GM12878 (cell line): Measurements from ENCODE around the gene LGALS1. TPM values are rescaled to one million over a fixed set of nuclear protein-coding genes. Genes with fewer than 3 reads are reported as not detected.

Experiments
- ATAC-seq: fragments of 200-7000 bp; cut with Tn5 transposase; 3 replicates; pipeline ENCODE4 v1.9.1; 2020; ENCODE audit warnings: mild to moderate bottlenecking, moderate library complexity
- BruUV-seq: library from RNA; stranded (reverse); fragments of 400-500 nt; replicated peaks from 2 replicates; lab custom pipeline; 2021; lab: Mats Ljungman, UMichigan
- CTCF ChIA-PET: fragments of 300-600 bp; sonication (Branson Sonifier 250); formaldehyde crosslinking; extraction: SDS; loops from one replicate; lab custom pipeline; 2021; ENCODE audit warnings: inconsistent platforms; lab: Yijun Ruan, JAX
- POLR2A ChIA-PET: fragments of 350-600 bp; formaldehyde crosslinking; extraction: SDS; loops from one replicate; lab custom pipeline; 2021; ENCODE audit warnings: inconsistent platforms; lab: Charles Lee
- RAD21 ChIA-PET: fragments of 300-600 bp; sonication (Branson Sonifier 250); formaldehyde crosslinking; loops from one replicate; lab custom pipeline; 2023; ENCODE audit warnings: antibody characterized with exemption; ENCODE audit not compliant: unreplicated experiment; lab: Charles Lee
- SMC1A ChIA-PET: fragments of 300-600 bp; sonication (Branson Sonifier 250); formaldehyde crosslinking; loops from one replicate; lab custom pipeline; 2023; ENCODE audit not compliant: unreplicated experiment, uncharacterized antibody; lab: Charles Lee
- DNase-seq: peaks from one replicate; pipeline ENCODE4 v3.0.0-alpha.2; 2011; ENCODE audit warnings: low read depth, low spot score
- FAIRE-seq: peaks from 3 replicates; lab custom pipeline; 2011; peaks lifted over from hg19 to GRCh38; lab: Jason Lieb, UNC
- H2AFZ ChIP-seq: 2 replicates; pipeline ENCODE4 v1.6.0; 2011; ENCODE audit warnings: low read depth, low read length, control low read depth; ENCODE audit not compliant: control insufficient read depth
- H3K27ac ChIP-seq: 2 replicates; pipeline ENCODE4 v1.5.1; 2011; ENCODE audit warnings: control low read depth; ENCODE audit not compliant: control insufficient read depth, insufficient read depth
- H3K27me3 ChIP-seq, 2 experiments: replicated peaks in 1 of 2; 2 replicates each; pipeline versions ENCODE4 v1.6.0 to v1.6.1; 2011; ENCODE audit warnings: low read length in 1 of 2; ENCODE audit not compliant: control insufficient read depth in 2 of 2, insufficient read depth in 2 of 2
- H3K36me3 ChIP-seq, 2 experiments: 2 replicates each; pipeline ENCODE4 v1.5.1; 2011; ENCODE audit warnings: low read length in 1 of 2; ENCODE audit not compliant: control insufficient read depth in 2 of 2, insufficient read depth in 2 of 2
- H3K4me1 ChIP-seq: 2 replicates; pipeline ENCODE4 v1.6.1; 2011; ENCODE audit warnings: mild to moderate bottlenecking, low read length, moderate library complexity, mixed read lengths; ENCODE audit not compliant: control insufficient read depth, insufficient read depth
- H3K4me2 ChIP-seq: 2 replicates; pipeline ENCODE4 v1.6.0; 2011; ENCODE audit warnings: control low read depth; ENCODE audit not compliant: control insufficient read depth, insufficient read depth
- H3K4me3 ChIP-seq: fragments of 200-600 bp; sonication (generic); 2 replicates; pipeline ENCODE4 v1.5.1; 2016
- H3K79me2 ChIP-seq: 2 replicates; pipeline ENCODE4 v1.6.0; 2011; ENCODE audit warnings: low read length; ENCODE audit not compliant: control insufficient read depth, insufficient read depth
- H3K9ac ChIP-seq: 2 replicates; pipeline ENCODE4 v1.8.0; 2011; ENCODE audit warnings: low read length, control low read depth, mixed read lengths; ENCODE audit not compliant: control insufficient read depth, insufficient read depth
- H3K9me3 ChIP-seq: replicated peaks from 3 replicates; pipeline ENCODE4 v1.5.1; 2011; ENCODE audit warnings: mild to moderate bottlenecking, low read length; ENCODE audit not compliant: control insufficient read depth, insufficient read depth
- H4K20me1 ChIP-seq: 2 replicates; pipeline ENCODE4 v1.6.0; 2011; ENCODE audit not compliant: control insufficient read depth, insufficient read depth
- BHLHE40 ChIP-seq, 2 experiments: fragments of 450-650 bp in 1 of 2; IDR thresholded peaks; 2 replicates each; pipeline ENCODE4 v1.6.1; 2011 to 2017; ENCODE audit warnings: low read depth in 2 of 2, borderline replicate concordance in 1 of 2, improper control_type of control experiment in 1 of 2, low read length in 1 of 2, mild to moderate bottlenecking in 1 of 2
- CBX5 ChIP-seq: sonication (generic); IDR thresholded peaks from 2 replicates; pipeline ENCODE4 v1.6.1; 2016; ENCODE audit warnings: low read depth, moderate library complexity, mild to moderate bottlenecking, inconsistent platforms
- CUX1 ChIP-seq: IDR thresholded peaks from 2 replicates; pipeline ENCODE4 v1.6.1; 2012; ENCODE audit warnings: improper control_type of control experiment, low read depth, low read length; ENCODE audit not compliant: insufficient replicate concordance
- FOXK2 ChIP-seq: fragments of 450-650 bp; IDR thresholded peaks from 2 replicates; pipeline ENCODE4 v1.6.1; 2017; ENCODE audit warnings: mild to moderate bottlenecking, moderate library complexity
- HCFC1 ChIP-seq: fragments of 150-350 bp; IDR thresholded peaks from 2 replicates; pipeline ENCODE4 v1.6.1; 2014; ENCODE audit warnings: low read length
- MEF2B ChIP-seq: fragments of 450-650 bp; IDR thresholded peaks from 2 replicates; pipeline ENCODE4 v1.6.1; 2018; ENCODE audit warnings: mild to moderate bottlenecking, moderate library complexity; ENCODE audit not compliant: partially characterized antibody, poor library complexity, severe bottlenecking
- POLR2AphosphoS2 ChIP-seq: IDR thresholded peaks from 2 replicates; pipeline ENCODE4 v1.6.1; 2011; ENCODE audit warnings: low read depth, mild to moderate bottlenecking, low read length, improper control_type of control experiment, moderate library complexity
- RAD21 ChIP-seq: IDR thresholded peaks from 2 replicates; pipeline ENCODE4 v1.6.1; 2011; ENCODE audit warnings: mild to moderate bottlenecking, low read depth, low read length, moderate library complexity; ENCODE audit not compliant: insufficient read depth
- RAD51 ChIP-seq: fragments of 450-650 bp; IDR thresholded peaks from 2 replicates; pipeline ENCODE4 v1.6.1; 2016; ENCODE audit warnings: moderate library complexity, mild to moderate bottlenecking, inconsistent platforms
- RELB ChIP-seq: fragments of 450-650 bp; IDR thresholded peaks from 2 replicates; pipeline ENCODE4 v1.6.1; 2017; ENCODE audit warnings: low read depth, mild to moderate bottlenecking, moderate library complexity
- RFX5 ChIP-seq: IDR thresholded peaks from 2 replicates; pipeline ENCODE4 v1.6.1; 2011; ENCODE audit warnings: low read depth, low read length, improper control_type of control experiment
- SP1 ChIP-seq: IDR thresholded peaks from one replicate; pipeline ENCODE4 v1.6.1; 2011; ENCODE audit warnings: low read depth, low read length
- YBX1 ChIP-seq: fragments of 450-650 bp; IDR thresholded peaks from 2 replicates; pipeline ENCODE4 v1.6.1; 2016; ENCODE audit warnings: antibody characterized with exemption
- ZNF622 ChIP-seq: fragments of 450-650 bp; IDR thresholded peaks from 2 replicates; pipeline ENCODE4 v1.6.1; 2017; ENCODE audit warnings: mild to moderate bottlenecking, inconsistent platforms
- WGBS: methylation state at CpG from one replicate; pipeline ENCODE4 v1.1.6; 2016; ENCODE audit warnings: low lambda C conversion rate; ENCODE audit not compliant: insufficient replicate concordance, insufficient coverage; ENCODE audit errors: missing lambda C conversion rate; 5-methylcytosine and 5-hydroxymethylcytosine counted together
- in situ Hi-C: fragments of 300-500 bp; cut with MboI; formaldehyde crosslinking; loops from 9 replicates; pipeline ENCODE4 v1.14.3; 2018; ENCODE audit warnings: mixed read lengths
- intact Hi-C: fragments of 100-400 bp; cut with micrococcal nuclease; formaldehyde crosslinking; loops from one replicate; pipeline ENCODE4 v1.14.2; 2022; ENCODE audit not compliant: unreplicated experiment
- polyA plus RNA-seq, 11 experiments: library from polyadenylated mRNA; depleted of rRNA in 4 of 11; unstranded in 6 of 11; stranded (reverse) in 5 of 11; fragments of >200 nt; fragmentation: Nextera tagmentation in 4 of 11; fragmentation: Illumina TruSeq in 1 of 11; extraction: Ambion mirVana in 4 of 11; extraction: Trizol in 1 of 11; gene quantifications; 1 replicate in 1 of 11; 2 replicates in 10 of 11; pipeline versions ENCODE4 v1.2.1 to v1.2.3, GENCODE V29; 2011 to 2016; ENCODE audit warnings: inconsistent platforms in 2 of 11, missing spikeins in 2 of 11, low read depth in 1 of 11
- total RNA-seq, 4 experiments: library from RNA; depleted of rRNA in 3 of 4; stranded (reverse); fragments of >200 nt in 3 of 4; fragmentation: Illumina TruSeq in 1 of 4; extraction: Trizol in 1 of 4; gene quantifications; 2 replicates each; pipeline versions ENCODE4 v1.2.1 to v1.2.3, GENCODE V29; 2013 to 2021
- TF ChIP-seq, protein P1 (sequence below): fragments of 450-650 bp; IDR thresholded peaks from 2 replicates; pipeline ENCODE4 v1.6.1; 2017; ENCODE audit warnings: borderline replicate concordance

Gene LGALS1
- total and polyA plus RNA-seq, 10 of the 15 experiments (the other 5 are each of a cell fraction or from before 2014, with no cell fraction given), result 312 to 1,889 (median 706) TPM

- BruUV-seq, result no TSS peak
- intact Hi-C loops (no loop called here), in situ Hi-C loops (no loop called here)
- POLR2A ChIA-PET, result interaction anchor here (0.6 kb wide), 1 partner anchor 59 kb away, joined by 7 read pairs; no protein-coding TSS in a partner anchor
- Histone ChIP-seq H3K27ac (no peak overlapping the region), H3K4me3 (no peak overlapping the region), H3K27me3 (no peaks in the 10 kb centered on the region), H3K79me2 (no peaks in the 10 kb centered on the region), H3K4me1 (no peaks in the 10 kb centered on the region), H3K4me2 (no peak overlapping the region), H2AFZ (no peak overlapping the region), H3K36me3 (no peaks in the 10 kb centered on the region), H3K9ac (no peak overlapping the region), H3K9me3 (no peaks in the 10 kb centered on the region), H4K20me1 (no peaks in the 10 kb centered on the region)
- DNase-seq (no peak), ATAC-seq (no peak), FAIRE-seq (no peak)
- RAD21 ChIA-PET, result no interaction called here
- whole genome bisulfite sequencing, result 56% methylated on average over 3 of the region's 3 CpGs
- SMC1A ChIA-PET, result no interaction called here
- no peak for TF ChIP-seq RAD21
- TF ChIP-seq HCFC1, result no peak
- TF ChIP-seq, protein P1, sequence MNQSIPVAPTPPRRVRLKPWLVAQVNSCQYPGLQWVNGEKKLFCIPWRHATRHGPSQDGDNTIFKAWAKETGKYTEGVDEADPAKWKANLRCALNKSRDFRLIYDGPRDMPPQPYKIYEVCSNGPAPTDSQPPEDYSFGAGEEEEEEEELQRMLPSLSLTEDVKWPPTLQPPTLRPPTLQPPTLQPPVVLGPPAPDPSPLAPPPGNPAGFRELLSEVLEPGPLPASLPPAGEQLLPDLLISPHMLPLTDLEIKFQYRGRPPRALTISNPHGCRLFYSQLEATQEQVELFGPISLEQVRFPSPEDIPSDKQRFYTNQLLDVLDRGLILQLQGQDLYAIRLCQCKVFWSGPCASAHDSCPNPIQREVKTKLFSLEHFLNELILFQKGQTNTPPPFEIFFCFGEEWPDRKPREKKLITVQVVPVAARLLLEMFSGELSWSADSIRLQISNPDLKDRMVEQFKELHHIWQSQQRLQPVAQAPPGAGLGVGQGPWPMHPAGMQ, result no peak
- no peak for TF ChIP-seq YBX1
- TF ChIP-seq FOXK2, result no peak
- TF ChIP-seq RFX5, result no peak
- no peak for TF ChIP-seq POLR2AphosphoS2
- no peak for TF ChIP-seq MEF2B
- no peak for TF ChIP-seq RELB
- TF ChIP-seq RAD51, result no peak
- TF ChIP-seq ZNF622, result no peak
- no peak for TF ChIP-seq CBX5
- TF ChIP-seq BHLHE40 (IDR thresholded peaks at IDR 0.05; ENCODE audit: borderline replicate concordance in 1 of 2, low read depth in 2 of 2, low read length in 1 of 2), result no peak
- TF ChIP-seq SP1, result no peak
- TF ChIP-seq CUX1, result no peak
- CTCF ChIA-PET, result interaction anchor here (0.6 kb wide), 1 partner anchor 249 kb away, joined by 3 read pairs; no protein-coding TSS in a partner anchor
These were observed 29.8 kb downstream of the LGALS1 start for GRCh38 chr22:37705205-37705604.
